HT-29 (cell line): Measurements from ENCODE around the gene AKAP6. TPM values are rescaled to one million over a fixed set of nuclear protein-coding genes. Genes with fewer than 3 reads are reported as not detected.

Experiments used
- DNase-seq: peaks from one replicate; pipeline ENCODE4 v3.0.0-alpha.2; 2015; ENCODE audit warnings: low spot score
- total RNA-seq: library from RNA; depleted of rRNA; stranded (reverse); fragments of >200 nt; shearing (Covaris generic); gene quantifications from 2 replicates; pipeline ENCODE4 v1.2.3, GENCODE V29; 2014

Gene AKAP6
- total RNA-seq, 1 experiment from 2014 or later, result 1.3 TPM

GRCh38 chr14:32332415-32333316, 3.6 kb downstream of the AKAP6 start:
- no peak for DNase-seq

GRCh38 chr14:32336702-32337101, 7.6 kb downstream of the AKAP6 start:
- DNase-seq, result no peak

GRCh38 chr14:32337759-32338158, 8.7 kb downstream of the AKAP6 start:
- DNase-seq, result no peak

- DNase-seq, result no peak
Measured at GRCh38 chr14:32339188-32339587, 10.1 kb downstream of the AKAP6 start.

GRCh38 chr14:32341947-32342846, 13.1 kb downstream of the AKAP6 start:
- DNase-seq, result no peak

- no peak for DNase-seq
Measured at GRCh38 chr14:32342847-32343194, 13.7 kb downstream of the AKAP6 start.

- DNase-seq, result no peak
Measured at GRCh38 chr14:32343926-32344430, 14.9 kb downstream of the AKAP6 start.

- DNase-seq, result peak; percentile 36
Measured at GRCh38 chr14:32345311-32345791, 16.3 kb downstream of the AKAP6 start.

GRCh38 chr14:32349322-32349721, 20.2 kb downstream of the AKAP6 start:
- no peak for DNase-seq

GRCh38 chr14:32350020-32350419, 20.9 kb downstream of the AKAP6 start:
- no peak for DNase-seq

GRCh38 chr14:32352631-32353030, 23.5 kb downstream of the AKAP6 start:
- no peak for DNase-seq

GRCh38 chr14:32354716-32355115, 25.6 kb downstream of the AKAP6 start:
- DNase-seq, result peak; percentile 25

GRCh38 chr14:32358781-32359180, 29.7 kb downstream of the AKAP6 start:
- no peak for DNase-seq

- no peak for DNase-seq
Measured at GRCh38 chr14:32361674-32362073, 32.6 kb downstream of the AKAP6 start.

- no peak for DNase-seq
Measured at GRCh38 chr14:32363761-32364160, 34.7 kb downstream of the AKAP6 start.

- DNase-seq, result no peak
Measured at GRCh38 chr14:32364941-32365340, 35.8 kb downstream of the AKAP6 start.

GRCh38 chr14:32366256-32366879, 37.3 kb downstream of the AKAP6 start:
- DNase-seq, result no peak

- no peak for DNase-seq
Measured at GRCh38 chr14:32366986-32367385, 37.9 kb downstream of the AKAP6 start.

- DNase-seq, result no peak
Measured at GRCh38 chr14:32367516-32367915, 38.4 kb downstream of the AKAP6 start.

GRCh38 chr14:32368107-32368506, 39.0 kb downstream of the AKAP6 start:
- DNase-seq, result no peak

- DNase-seq, result no peak
Measured at GRCh38 chr14:32370714-32371113, 41.6 kb downstream of the AKAP6 start.

- no peak for DNase-seq
Measured at GRCh38 chr14:32372154-32372553, 43.1 kb downstream of the AKAP6 start.
